Measurements from ENCODE around the gene CEMIP.

DNA sequence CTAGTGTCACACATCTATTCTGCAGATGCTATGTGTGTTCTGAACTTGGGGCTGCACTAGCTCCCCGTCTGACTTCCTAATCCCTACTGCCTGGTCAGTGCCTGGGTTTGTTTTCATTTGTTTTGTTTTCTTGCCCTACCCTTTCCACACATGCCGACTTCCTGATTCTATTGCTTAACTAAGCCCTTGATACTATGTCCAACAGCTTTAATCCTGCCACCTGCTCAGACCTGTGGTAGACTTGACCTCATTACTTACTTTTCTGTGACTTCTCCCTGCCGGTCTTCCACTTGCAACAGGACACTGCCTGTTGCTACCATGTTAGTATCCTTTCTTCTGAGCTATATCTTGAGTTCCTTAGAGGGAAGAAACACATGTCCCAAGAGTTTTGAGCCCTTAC is 39.3 kb upstream of the CEMIP start:
- TF ChIP-seq, protein P1, sequence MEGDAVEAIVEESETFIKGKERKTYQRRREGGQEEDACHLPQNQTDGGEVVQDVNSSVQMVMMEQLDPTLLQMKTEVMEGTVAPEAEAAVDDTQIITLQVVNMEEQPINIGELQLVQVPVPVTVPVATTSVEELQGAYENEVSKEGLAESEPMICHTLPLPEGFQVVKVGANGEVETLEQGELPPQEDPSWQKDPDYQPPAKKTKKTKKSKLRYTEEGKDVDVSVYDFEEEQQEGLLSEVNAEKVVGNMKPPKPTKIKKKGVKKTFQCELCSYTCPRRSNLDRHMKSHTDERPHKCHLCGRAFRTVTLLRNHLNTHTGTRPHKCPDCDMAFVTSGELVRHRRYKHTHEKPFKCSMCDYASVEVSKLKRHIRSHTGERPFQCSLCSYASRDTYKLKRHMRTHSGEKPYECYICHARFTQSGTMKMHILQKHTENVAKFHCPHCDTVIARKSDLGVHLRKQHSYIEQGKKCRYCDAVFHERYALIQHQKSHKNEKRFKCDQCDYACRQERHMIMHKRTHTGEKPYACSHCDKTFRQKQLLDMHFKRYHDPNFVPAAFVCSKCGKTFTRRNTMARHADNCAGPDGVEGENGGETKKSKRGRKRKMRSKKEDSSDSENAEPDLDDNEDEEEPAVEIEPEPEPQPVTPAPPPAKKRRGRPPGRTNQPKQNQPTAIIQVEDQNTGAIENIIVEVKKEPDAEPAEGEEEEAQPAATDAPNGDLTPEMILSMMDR (IDR thresholded peaks at IDR 0.05; ENCODE audit: low read length), result no peak
- TF ChIP-seq EZH2 (optimal IDR thresholded peaks at IDR 0.05; ENCODE audit: low read depth, low read length), result no peak

Measured in MM.1S (cell line).